Cardiac septum (tissue), 1 donor: Measurements from ENCODE around the gene PAX1. TPM values are rescaled to one million over a fixed set of nuclear protein-coding genes. Genes with fewer than 3 reads are reported as not detected.

Source experiments
- DNase-seq: peaks from one replicate; pipeline ENCODE4 v3.0.0-alpha.2; 2020; ENCODE audit warnings: low spot score
- intact Hi-C: fragments of 100-400 bp; cut with DNase I; formaldehyde crosslinking; loops from one replicate; pipeline ENCODE4 v1.14.0; 2022
- total RNA-seq: library from RNA; stranded (reverse); fragmentation: NEBNext Ultra II Directional; extraction: Animal tissue kit (Norgen Biotek cat#: 25700); gene quantifications from one replicate; pipeline ENCODE4 v1.2.1, GENCODE V29; 2021
- donor health status: DM: no; HTN: no; CAD: no.

PAX1 gene
- total RNA-seq, 1 donor from 2014 or later = 0.35 TPM

GRCh38 chr20:21702553-21703470 is 2.7 kb upstream of the PAX1 start:
- no peak for DNase-seq
- intact Hi-C loops = no loop called here

GRCh38 chr20:21703717-21704407 is 1.6 kb upstream of the PAX1 start:
- no peak for DNase-seq
- intact Hi-C loops = no loop called here

- no peak for DNase-seq
- intact Hi-C loops = no loop called here
These were observed 767 bp upstream of the PAX1 start for GRCh38 chr20:21704408-21705385.

GRCh38 chr20:21706261-21707195 is 1.1 kb downstream of the PAX1 start:
- intact Hi-C loops = no loop called here
- no peak for DNase-seq

- no peak for DNase-seq
These were observed 1.8 kb downstream of the PAX1 start for GRCh38 chr20:21707267-21707666.

GRCh38 chr20:21707999-21708737 is 2.7 kb downstream of the PAX1 start:
- no peak for DNase-seq
- intact Hi-C loops = no loop called here

More at GRCh38 chr20:21707267-21707666, 1.8 kb downstream of the PAX1 start:
- intact Hi-C loops = no loop called here

GRCh38 chr20:21708738-21709534 is 3.5 kb downstream of the PAX1 start:
- no peak for DNase-seq
- intact Hi-C loops = no loop called here

- intact Hi-C loops = no loop called here
These were observed 4.1 kb downstream of the PAX1 start for GRCh38 chr20:21709535-21709904.

GRCh38 chr20:21710341-21710740 is 4.9 kb downstream of the PAX1 start:
- intact Hi-C loops = no loop called here
- no peak for DNase-seq

More at GRCh38 chr20:21709535-21709904, 4.1 kb downstream of the PAX1 start:
- DNase-seq = no peak

- DNase-seq = no peak
- intact Hi-C loops = no loop called here
These were observed 5.5 kb downstream of the PAX1 start for GRCh38 chr20:21710863-21711431.

GRCh38 chr20:21712443-21713059 is 7.1 kb downstream of the PAX1 start:
- DNase-seq = no peak
- intact Hi-C loops = no loop called here

GRCh38 chr20:21713470-21713869 is 8.0 kb downstream of the PAX1 start:
- intact Hi-C loops = no loop called here

GRCh38 chr20:21713901-21714296 is 8.4 kb downstream of the PAX1 start:
- DNase-seq = no peak
- intact Hi-C loops = no loop called here

More at GRCh38 chr20:21713470-21713869, 8.0 kb downstream of the PAX1 start:
- DNase-seq = no peak

- intact Hi-C loops = loop anchor here (5.0 kb wide), 2 partner anchors 393 to 533 kb away; no protein-coding TSS in a partner anchor
These were observed 9.1 kb downstream of the PAX1 start for GRCh38 chr20:21714297-21715192.

GRCh38 chr20:21715193-21715881 is 9.9 kb downstream of the PAX1 start:
- intact Hi-C loops = loop anchor here (5.0 kb wide), 2 partner anchors 392 to 532 kb away; no protein-coding TSS in a partner anchor
- DNase-seq = no peak

More at GRCh38 chr20:21714297-21715192, 9.1 kb downstream of the PAX1 start:
- no peak for DNase-seq
